ENCODE measurements around the gene TSPO2. TPM values are rescaled to one million over a fixed set of nuclear protein-coding genes. Genes with fewer than 3 reads are reported as not detected.

TSPO2 gene
- total RNA-seq, 2 experiments from 2014 or later, result not detected

DNA sequence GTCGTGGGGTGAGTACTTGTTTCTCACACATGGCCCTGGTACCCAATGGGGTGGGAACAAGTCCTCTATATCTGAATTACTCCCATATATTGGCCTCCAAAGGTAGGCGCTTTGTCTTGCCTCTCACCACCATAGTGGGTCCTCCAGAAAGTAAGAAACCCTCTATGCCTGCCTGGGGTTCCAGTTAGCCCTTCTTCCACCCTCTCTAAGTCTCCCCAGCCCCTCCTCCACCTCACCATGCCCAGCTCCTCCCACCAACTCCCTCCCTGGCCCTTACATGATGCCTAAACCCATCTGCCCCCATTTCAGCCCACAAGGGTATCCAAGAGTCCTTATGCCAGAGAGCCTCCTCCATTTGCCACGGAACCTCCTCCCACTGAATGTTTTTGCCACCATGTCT, 884 bp downstream of the TSPO2 start:
- no peak overlapping the region for H3K4me3 Mint-ChIP-seq

GRCh38 chr6:41045664-41046063, 3.4 kb downstream of the TSPO2 start:
- POLR2A ChIA-PET, result no interaction called here
- CTCF ChIA-PET, result interaction anchor here (1.0 to 2.0 kb wide), 4 partner anchors 14 to 22 kb away, joined by 5 to 10 read pairs (median 6); no protein-coding TSS in a partner anchor
- no peak overlapping the region for H3K4me3 Mint-ChIP-seq
- no peaks in the 10 kb centered on the region for H3K27me3 Mint-ChIP-seq
- no peaks in the 10 kb centered on the region for H3K4me1 Mint-ChIP-seq (ENCODE audit: low read depth)
- peaks cover 5% of the 10 kb centered on the region for H3K36me3 Mint-ChIP-seq
- intact Hi-C loops (cut with micrococcal nuclease), result no loop called here
- H3K27ac Mint-ChIP-seq, result no peak overlapping the region
- DNase-seq, result no peak
- no peaks in the 10 kb centered on the region for H3K9me3 Mint-ChIP-seq

More for the DNA sequence above, 884 bp downstream of the TSPO2 start:
- Mint-ChIP-seq H3K9me3 (no peaks in the 10 kb centered on the region), H3K27me3 (no peaks in the 10 kb centered on the region), H3K4me1 (ENCODE audit: low read depth) (peaks cover 3% of the 10 kb centered on the region), H3K36me3 (peaks cover 4% of the 10 kb centered on the region), H3K27ac (no peak overlapping the region)
- ChIA-PET POLR2A (no interaction called here), CTCF (no interaction called here)
- DNase-seq, result no peak
- intact Hi-C loops (cut with micrococcal nuclease), result no loop called here

DNA sequence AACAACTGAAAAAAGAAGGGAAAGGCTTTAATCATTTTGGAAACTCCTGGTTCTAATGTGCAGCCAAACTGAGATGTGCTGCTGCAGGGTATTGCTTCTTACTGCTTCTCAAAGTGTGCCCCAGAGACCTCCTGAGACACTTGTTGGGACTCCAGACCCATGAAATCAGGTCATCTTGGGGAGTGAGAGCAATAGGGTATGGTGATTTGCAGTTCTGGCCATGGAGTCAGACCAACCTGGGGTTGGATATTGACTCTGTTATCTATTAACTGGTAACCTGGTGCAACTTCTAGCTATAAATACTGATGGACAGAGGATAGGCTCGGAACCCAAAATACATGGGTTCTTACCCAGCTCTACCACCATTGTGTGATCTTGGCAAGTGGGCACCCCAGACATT, 3.8 kb downstream of the TSPO2 start:
- POLR2A ChIA-PET, result no interaction called here
- CTCF ChIA-PET, result interaction anchor here (0.6 to 2.0 kb wide), 5 partner anchors 9 to 21 kb away, joined by 3 to 10 read pairs (median 5); no protein-coding TSS in a partner anchor
- H3K36me3 Mint-ChIP-seq, result peaks cover 7% of the 10 kb centered on the region
- H3K4me1 Mint-ChIP-seq (ENCODE audit: low read depth), result no peaks in the 10 kb centered on the region
- H3K27ac Mint-ChIP-seq, result no peak overlapping the region
- intact Hi-C loops (cut with micrococcal nuclease), result no loop called here
- DNase-seq, result no peak
- no peak overlapping the region for H3K4me3 Mint-ChIP-seq
- no peaks in the 10 kb centered on the region for H3K27me3 Mint-ChIP-seq
- H3K9me3 Mint-ChIP-seq, result no peaks in the 10 kb centered on the region

GRCh38 chr6:41047306-41047705, 5.0 kb downstream of the TSPO2 start:
- intact Hi-C loops (cut with micrococcal nuclease), result no loop called here
- H3K4me1 Mint-ChIP-seq (ENCODE audit: low read depth), result peaks cover 7% of the 10 kb centered on the region
- no peak overlapping the region for H3K4me3 Mint-ChIP-seq
- H3K27ac Mint-ChIP-seq, result no peak overlapping the region
- CTCF ChIA-PET, result interaction anchor here (2.0 kb wide), 1 partner anchor 19 kb away, joined by 10 read pairs; no protein-coding TSS in a partner anchor
- no peak for DNase-seq
- H3K36me3 Mint-ChIP-seq, result peaks cover 11% of the 10 kb centered on the region
- no peaks in the 10 kb centered on the region for H3K27me3 Mint-ChIP-seq
- POLR2A ChIA-PET, result no interaction called here
- H3K9me3 Mint-ChIP-seq, result no peaks in the 10 kb centered on the region

- H3K27ac Mint-ChIP-seq, result no peak overlapping the region
- H3K4me1 Mint-ChIP-seq (ENCODE audit: low read depth), result peaks cover 13% of the 10 kb centered on the region
- POLR2A ChIA-PET, result no interaction called here
- H3K4me3 Mint-ChIP-seq, result no peak overlapping the region
- intact Hi-C loops (cut with micrococcal nuclease), result no loop called here
- peaks cover 11% of the 10 kb centered on the region for H3K36me3 Mint-ChIP-seq
- no peak for DNase-seq
- CTCF ChIA-PET, result interaction anchor here (2.0 to 2.8 kb wide), 3 partner anchors 8 to 20 kb away, joined by 5 to 14 read pairs (median 10); partner anchors contain the start of gene UNC5CL
- H3K9me3 Mint-ChIP-seq, result no peaks in the 10 kb centered on the region
- H3K27me3 Mint-ChIP-seq, result no peaks in the 10 kb centered on the region
Measured at GRCh38 chr6:41047745-41048732, 5.8 kb downstream of the TSPO2 start.

- intact Hi-C loops (cut with micrococcal nuclease), result no loop called here
- no peak for DNase-seq
- Mint-ChIP-seq H3K27ac (no peak overlapping the region), H3K4me1 (ENCODE audit: low read depth) (peaks cover 13% of the 10 kb centered on the region), H3K4me3 (no peak overlapping the region), H3K27me3 (no peaks in the 10 kb centered on the region), H3K9me3 (no peaks in the 10 kb centered on the region), H3K36me3 (peaks cover 11% of the 10 kb centered on the region)
- POLR2A ChIA-PET, result no interaction called here
- CTCF ChIA-PET, result interaction anchor here (2.1 to 2.8 kb wide), 3 partner anchors 10 to 21 kb away, joined by 5 to 14 read pairs (median 11); partner anchors contain the start of gene UNC5CL
Measured at GRCh38 chr6:41049521-41049920, 7.3 kb downstream of the TSPO2 start.

DNA sequence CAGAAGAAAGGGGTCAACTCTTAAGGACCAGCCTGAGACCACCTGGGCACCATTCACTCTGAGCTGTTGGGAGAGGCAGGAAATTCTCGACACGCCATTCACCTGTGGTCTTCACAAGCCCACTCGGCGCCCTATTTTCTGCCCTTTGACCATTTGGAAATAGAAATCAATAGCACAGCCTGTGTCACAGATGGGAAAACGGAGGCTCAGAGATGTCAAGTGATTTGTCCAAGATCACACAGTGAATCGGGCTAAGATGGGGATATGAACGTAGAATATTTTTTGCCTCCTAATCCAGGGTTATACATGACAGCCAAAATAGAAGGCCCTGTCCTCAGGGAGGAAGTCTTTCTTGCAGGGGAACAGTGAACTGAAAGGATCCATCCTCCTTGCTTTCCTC, 7.7 kb downstream of the TSPO2 start:
- ChIA-PET CTCF (interaction anchor here (0.9 to 2.8 kb wide), 4 partner anchors 10 to 22 kb away, joined by 3 to 14 read pairs (median 8); partner anchors contain the start of gene UNC5CL), POLR2A (no interaction called here)
- Mint-ChIP-seq H3K4me3 (no peak overlapping the region), H3K36me3 (peaks cover 13% of the 10 kb centered on the region), H3K4me1 (ENCODE audit: low read depth) (peaks cover 13% of the 10 kb centered on the region), H3K9me3 (no peaks in the 10 kb centered on the region), H3K27ac (no peak overlapping the region), H3K27me3 (no peaks in the 10 kb centered on the region)
- intact Hi-C loops (cut with micrococcal nuclease), result no loop called here
- DNase-seq, result no peak

DNA sequence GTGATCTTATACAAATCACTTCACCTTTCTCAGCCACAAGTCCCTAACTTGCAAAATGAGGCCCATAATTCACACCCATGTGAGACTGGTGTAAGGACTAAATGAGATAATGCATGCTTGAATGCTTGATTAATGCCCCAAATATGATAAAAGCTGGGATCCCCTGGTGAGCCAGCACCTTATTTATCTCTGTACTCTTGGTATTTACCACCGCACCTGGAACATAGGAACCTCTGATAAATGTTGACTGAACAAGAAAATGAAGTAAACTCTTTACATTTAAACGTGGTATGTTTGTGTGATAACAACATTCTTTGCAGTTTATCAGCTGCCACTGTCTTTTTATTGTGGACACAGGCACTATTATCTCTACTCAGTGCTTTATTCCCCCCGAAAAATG, 8.3 kb downstream of the TSPO2 start:
- POLR2A ChIA-PET, result no interaction called here
- Mint-ChIP-seq H3K9me3 (no peaks in the 10 kb centered on the region), H3K27me3 (no peaks in the 10 kb centered on the region), H3K36me3 (peaks cover 13% of the 10 kb centered on the region), H3K27ac (no peak overlapping the region), H3K4me1 (ENCODE audit: low read depth) (peaks cover 13% of the 10 kb centered on the region), H3K4me3 (no peak overlapping the region)
- DNase-seq, result no peak
- CTCF ChIA-PET, result interaction anchor here (0.9 to 2.8 kb wide), 3 partner anchors 11 to 22 kb away, joined by 3 to 14 read pairs (median 11); partner anchors contain the start of gene UNC5CL
- intact Hi-C loops (cut with micrococcal nuclease), result no loop called here

DNA sequence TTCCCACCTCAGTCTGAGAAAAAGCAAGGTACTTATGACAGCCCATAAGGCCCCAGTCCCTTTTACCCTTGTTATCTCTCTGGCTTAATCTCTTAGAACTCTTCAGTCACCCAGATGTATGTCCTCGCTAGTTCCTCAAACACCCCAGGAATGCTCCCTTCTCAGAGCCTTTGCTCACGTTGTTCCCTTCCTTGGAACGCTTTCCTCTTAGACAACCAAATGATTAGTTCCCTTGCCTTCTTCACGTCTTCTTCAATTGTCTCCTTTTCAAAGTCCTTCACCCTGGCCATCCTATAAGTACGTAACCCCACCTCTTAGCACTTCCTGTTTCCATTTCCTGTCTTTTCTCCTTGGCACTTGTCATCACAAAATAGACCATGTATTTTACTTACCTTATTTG, 9.6 kb downstream of the TSPO2 start:
- peaks cover 13% of the 10 kb centered on the region for H3K4me1 Mint-ChIP-seq (ENCODE audit: low read depth)
- intact Hi-C loops (cut with micrococcal nuclease), result no loop called here
- no peak for DNase-seq

GRCh38 chr6:41053041-41053440, 10.8 kb downstream of the TSPO2 start, which contains the start of gene APOBEC2:
TSS of gene APOBEC2 (plus strand) at chr6:41053202. CDS start at chr6:41053348, 146 bp downstream.
- Mint-ChIP-seq H3K27ac (no peak within 1 kb of the TSS), H3K4me1 (ENCODE audit: low read depth) (peaks cover 13% of the 10 kb centered on the region), H3K27me3 (no peaks in the 10 kb centered on the region), H3K4me3 (no peak within 1 kb of the TSS), H3K9me3 (no peaks in the 10 kb centered on the region), H3K36me3 (peaks cover 15% of the 10 kb centered on the region)
- CTCF ChIA-PET, result interaction anchor here (1.0 to 1.8 kb wide), 2 partner anchors 14 to 25 kb away, joined by 4 to 7 read pairs; partner anchors contain the start of gene UNC5CL
- no peak for DNase-seq
- POLR2A ChIA-PET, result no interaction called here
- intact Hi-C loops (cut with micrococcal nuclease), result no loop called here

More for the DNA sequence above, 9.6 kb downstream of the TSPO2 start:
- ChIA-PET CTCF (interaction anchor here (1.3 to 1.8 kb wide), 2 partner anchors 12 to 24 kb away, joined by 3 to 7 read pairs; partner anchors contain the start of gene UNC5CL), POLR2A (no interaction called here)
- no peaks in the 10 kb centered on the region for H3K9me3 Mint-ChIP-seq
- H3K27me3 Mint-ChIP-seq, result no peaks in the 10 kb centered on the region
- peaks cover 14% of the 10 kb centered on the region for H3K36me3 Mint-ChIP-seq
- H3K27ac Mint-ChIP-seq, result no peak overlapping the region
- H3K4me3 Mint-ChIP-seq, result no peak overlapping the region

- no peaks in the 10 kb centered on the region for H3K9me3 Mint-ChIP-seq
- no peak overlapping the region for H3K27ac Mint-ChIP-seq
- no peak overlapping the region for H3K4me3 Mint-ChIP-seq
- ChIA-PET POLR2A (no interaction called here), CTCF (interaction anchor here (1.3 to 4.2 kb wide), 3 partner anchors 17 to 252 kb away, joined by 3 to 24 read pairs (median 4); no protein-coding TSS in a partner anchor)
- DNase-seq, result no peak
- H3K27me3 Mint-ChIP-seq, result no peaks in the 10 kb centered on the region
- intact Hi-C loops (cut with micrococcal nuclease), result no loop called here
- H3K4me1 Mint-ChIP-seq (ENCODE audit: low read depth), result peaks cover 13% of the 10 kb centered on the region
- H3K36me3 Mint-ChIP-seq, result peaks cover 13% of the 10 kb centered on the region
Measured at GRCh38 chr6:41054511-41054910, 12.2 kb downstream of the TSPO2 start.

GRCh38 chr6:41055149-41055548, 12.9 kb downstream of the TSPO2 start:
- Mint-ChIP-seq H3K9me3 (no peaks in the 10 kb centered on the region), H3K36me3 (peaks cover 15% of the 10 kb centered on the region), H3K27ac (no peak overlapping the region), H3K27me3 (no peaks in the 10 kb centered on the region), H3K4me1 (ENCODE audit: low read depth) (peaks cover 13% of the 10 kb centered on the region), H3K4me3 (no peak overlapping the region)
- POLR2A ChIA-PET, result no interaction called here
- intact Hi-C loops (cut with micrococcal nuclease), result no loop called here
- DNase-seq, result no peak
- CTCF ChIA-PET, result interaction anchor here (0.8 to 4.2 kb wide), 4 partner anchors 16 to 251 kb away, joined by 3 to 24 read pairs (median 4); partner anchors contain the start of gene UNC5CL
